Memory B cell (primary cell): ENCODE data around the gene SBNO2.
"Not testable (repeated sequence)": the region's sequence is repeated elsewhere in the genome, so short reads cannot be mapped to it uniquely, and the experiment has no call there.

Experiments used
- ATAC-seq: fragments of 150-1000 bp; cut with Tn5 transposase; 2 replicates; pipeline ENCODE4 v1.10.0; 2021; ENCODE audit warnings: low read depth, mild to moderate bottlenecking, moderate library complexity
- DNase-seq, 2 donors: peaks; one replicate each; pipeline ENCODE4 v3.0.0; 2022; ENCODE audit warnings: low spot score in 2 of 2
- H3K27ac Mint-ChIP-seq: one replicate; pipeline ENCODE4 v1.8.0; 2022; ENCODE audit warnings: mild to moderate bottlenecking, moderate library complexity, mixed read lengths
- H3K27me3 Mint-ChIP-seq: one replicate; pipeline ENCODE4 v1.8.0; 2022; ENCODE audit warnings: mixed read lengths
- H3K36me3 Mint-ChIP-seq: one replicate; pipeline ENCODE4 v1.8.0; 2022; ENCODE audit warnings: mild to moderate bottlenecking, mixed read lengths
- H3K4me1 Mint-ChIP-seq: one replicate; pipeline ENCODE4 v1.8.0; 2022; ENCODE audit warnings: mixed read lengths
- H3K4me3 Mint-ChIP-seq: one replicate; pipeline ENCODE4 v1.8.0; 2022; ENCODE audit warnings: mild to moderate bottlenecking, moderate library complexity, mixed read lengths
- H3K9me3 Mint-ChIP-seq: one replicate; pipeline ENCODE4 v1.8.0; 2022; ENCODE audit warnings: mixed read lengths

SBNO2 gene

GRCh38 chr19:1123381-1123780 is 50.7 kb downstream of the SBNO2 start:
- peaks cover 10% of the 10 kb centered on the region for H3K36me3 Mint-ChIP-seq
- H3K27ac Mint-ChIP-seq = no peak overlapping the region
- no peak for ATAC-seq

GRCh38 chr19:1122972-1123363 is 51.1 kb downstream of the SBNO2 start:
- Mint-ChIP-seq H3K27ac (no peak overlapping the region), H3K4me3 (no peak overlapping the region), H3K27me3 (no peaks in the 10 kb centered on the region), H3K9me3 (no peaks in the 10 kb centered on the region), H3K4me1 (peaks cover 2% of the 10 kb centered on the region), H3K36me3 (peaks cover 10% of the 10 kb centered on the region)
- ATAC-seq (peak; percentile 70), DNase-seq (peak in 1 of 2 donors; percentile 58)

More at GRCh38 chr19:1123381-1123780, 50.7 kb downstream of the SBNO2 start:
- Mint-ChIP-seq H3K4me1 (peaks cover 2% of the 10 kb centered on the region), H3K9me3 (no peaks in the 10 kb centered on the region), H3K4me3 (no peak overlapping the region), H3K27me3 (no peaks in the 10 kb centered on the region)
- DNase-seq = no peak

GRCh38 chr19:1122021-1122971 is 51.8 kb downstream of the SBNO2 start:
- Mint-ChIP-seq H3K9me3 (no peaks in the 10 kb centered on the region), H3K4me1 (peaks cover 2% of the 10 kb centered on the region), H3K4me3 (no peak overlapping the region), H3K27ac (no peak overlapping the region), H3K36me3 (peaks cover 10% of the 10 kb centered on the region), H3K27me3 (no peaks in the 10 kb centered on the region)
- no peak for ATAC-seq
- DNase-seq = no peak

- no peak for DNase-seq
- Mint-ChIP-seq H3K27ac (no peak overlapping the region), H3K27me3 (no peaks in the 10 kb centered on the region), H3K4me1 (peaks cover 2% of the 10 kb centered on the region), H3K9me3 (no peaks in the 10 kb centered on the region), H3K36me3 (peaks cover 10% of the 10 kb centered on the region), H3K4me3 (no peak overlapping the region)
- ATAC-seq = no peak
Observed at GRCh38 chr19:1121395-1121794, 52.7 kb downstream of the SBNO2 start.

GRCh38 chr19:1119475-1120217 is 54.4 kb downstream of the SBNO2 start:
- Mint-ChIP-seq H3K9me3 (no peaks in the 10 kb centered on the region), H3K36me3 (peaks cover 12% of the 10 kb centered on the region), H3K27me3 (no peaks in the 10 kb centered on the region), H3K27ac (no peak overlapping the region), H3K4me3 (no peak overlapping the region), H3K4me1 (peaks cover 2% of the 10 kb centered on the region)
- DNase-seq = no peak
- no peak for ATAC-seq

- Mint-ChIP-seq H3K27ac (no peak overlapping the region), H3K9me3 (no peaks in the 10 kb centered on the region), H3K27me3 (no peaks in the 10 kb centered on the region), H3K36me3 (peaks cover 12% of the 10 kb centered on the region), H3K4me1 (peaks cover 2% of the 10 kb centered on the region), H3K4me3 (no peak overlapping the region)
- no peak for DNase-seq
- no peak for ATAC-seq
Observed at GRCh38 chr19:1118999-1119398, 55.1 kb downstream of the SBNO2 start.

GRCh38 chr19:1117654-1118053 is 56.4 kb downstream of the SBNO2 start:
- no peaks in the 10 kb centered on the region for H3K27me3 Mint-ChIP-seq
- no peak for ATAC-seq
- no peak overlapping the region for H3K27ac Mint-ChIP-seq
- DNase-seq = no peak
- H3K4me1 Mint-ChIP-seq = peaks cover 2% of the 10 kb centered on the region
- H3K4me3 Mint-ChIP-seq = no peak overlapping the region
- H3K9me3 Mint-ChIP-seq = no peaks in the 10 kb centered on the region
- peaks cover 9% of the 10 kb centered on the region for H3K36me3 Mint-ChIP-seq

GRCh38 chr19:1116726-1117581 is 57.1 kb downstream of the SBNO2 start:
- peaks cover 2% of the 10 kb centered on the region for H3K4me1 Mint-ChIP-seq
- H3K4me3 Mint-ChIP-seq = no peak overlapping the region
- H3K27ac Mint-ChIP-seq = no peak overlapping the region
- H3K27me3 Mint-ChIP-seq = no peaks in the 10 kb centered on the region
- peaks cover 6% of the 10 kb centered on the region for H3K36me3 Mint-ChIP-seq
- H3K9me3 Mint-ChIP-seq = no peaks in the 10 kb centered on the region
- DNase-seq = no peak
- no peak for ATAC-seq

GRCh38 chr19:1115646-1116420 is 58.2 kb downstream of the SBNO2 start:
- H3K4me3 Mint-ChIP-seq = no peak overlapping the region
- no peaks in the 10 kb centered on the region for H3K27me3 Mint-ChIP-seq
- ATAC-seq = no peak
- peaks cover 2% of the 10 kb centered on the region for H3K4me1 Mint-ChIP-seq
- DNase-seq = no peak
- H3K27ac Mint-ChIP-seq = no peak overlapping the region
- no peaks in the 10 kb centered on the region for H3K9me3 Mint-ChIP-seq
- H3K36me3 Mint-ChIP-seq = peaks cover 2% of the 10 kb centered on the region

- H3K27me3 Mint-ChIP-seq, H3K4me3 Mint-ChIP-seq, H3K9me3 Mint-ChIP-seq, DNase-seq, H3K27ac Mint-ChIP-seq, H3K4me1 Mint-ChIP-seq, ATAC-seq, H3K36me3 Mint-ChIP-seq: not testable (repeated sequence)
Observed at GRCh38 chr19:1114728-1115127, 59.3 kb downstream of the SBNO2 start.

- Mint-ChIP-seq H3K27me3 (no peaks in the 10 kb centered on the region), H3K36me3 (peaks cover 2% of the 10 kb centered on the region), H3K4me1 (peaks cover 2% of the 10 kb centered on the region), H3K27ac (no peak overlapping the region), H3K4me3 (no peak overlapping the region), H3K9me3 (no peaks in the 10 kb centered on the region)
- DNase-seq (no peak), ATAC-seq (no peak)
Observed at GRCh38 chr19:1113986-1114483, 60.0 kb downstream of the SBNO2 start.

GRCh38 chr19:1113030-1113985 is 60.8 kb downstream of the SBNO2 start:
- peaks cover 3% of the 10 kb centered on the region for H3K36me3 Mint-ChIP-seq
- no peaks in the 10 kb centered on the region for H3K27me3 Mint-ChIP-seq
- H3K4me3 Mint-ChIP-seq = no peak overlapping the region
- H3K4me1 Mint-ChIP-seq = peaks cover 2% of the 10 kb centered on the region
- peak; percentile 94 for ATAC-seq
- no peak overlapping the region for H3K27ac Mint-ChIP-seq
- DNase-seq = peak; percentile 80 to 87
- H3K9me3 Mint-ChIP-seq = no peaks in the 10 kb centered on the region
